Fibroblast of pulmonary artery (primary cell): Measurements from ENCODE around the gene SH3GL2.

Experiments used
- DNase-seq: peaks from one replicate; pipeline ENCODE4 v3.0.0-alpha.2; 2010; ENCODE audit warnings: low read depth
- H3K4me3 ChIP-seq: replicated peaks from 2 replicates; pipeline ENCODE4 v1.5.1; 2011; ENCODE audit warnings: low read depth, mild to moderate bottlenecking, control low read depth, low read length, moderate library complexity
- CTCF ChIP-seq: IDR thresholded peaks from 2 replicates; pipeline ENCODE4 v1.5.1; 2011; ENCODE audit warnings: mild to moderate bottlenecking, control low read depth, low read length, inconsistent platforms; ENCODE audit errors: missing control alignments

SH3GL2 gene

GRCh38 chr9:17719053-17719452 is 140.2 kb downstream of the SH3GL2 start:
- no peak for DNase-seq
- no peak overlapping the region for H3K4me3 ChIP-seq
- TF ChIP-seq CTCF, result no peak

- no peak for DNase-seq
- TF ChIP-seq CTCF, result no peak
Observed at GRCh38 chr9:17721954-17722353, 143.1 kb downstream of the SH3GL2 start.

GRCh38 chr9:17723656-17724055 is 144.8 kb downstream of the SH3GL2 start:
- H3K4me3 ChIP-seq, result no peak overlapping the region
- no peak for DNase-seq

More at GRCh38 chr9:17721954-17722353, 143.1 kb downstream of the SH3GL2 start:
- no peak overlapping the region for H3K4me3 ChIP-seq

GRCh38 chr9:17725399-17726010 is 146.6 kb downstream of the SH3GL2 start:
- no peak overlapping the region for H3K4me3 ChIP-seq
- no peak for TF ChIP-seq CTCF
- DNase-seq, result no peak

More at GRCh38 chr9:17723656-17724055, 144.8 kb downstream of the SH3GL2 start:
- TF ChIP-seq CTCF, result no peak

GRCh38 chr9:17726298-17726697 is 147.4 kb downstream of the SH3GL2 start:
- no peak for TF ChIP-seq CTCF
- H3K4me3 ChIP-seq, result no peak overlapping the region
- DNase-seq, result no peak

GRCh38 chr9:17730899-17731298 is 152.0 kb downstream of the SH3GL2 start:
- no peak overlapping the region for H3K4me3 ChIP-seq
- DNase-seq, result no peak
- no peak for TF ChIP-seq CTCF

GRCh38 chr9:17731308-17731707 is 152.4 kb downstream of the SH3GL2 start:
- DNase-seq, result no peak
- no peak for TF ChIP-seq CTCF
- no peak overlapping the region for H3K4me3 ChIP-seq
